Stimulated activated CD4-positive, alpha-beta T cell treated with anti-CD3 and anti-CD28 coated beads, Interleukin-12 subunit alpha, Interleukin-12 subunit beta, amount 100 ng/mL, for 24 hours (primary cell): ENCODE measurements around the gene OR1F1.

ENCODE experiments used
- DNase-seq, 2 experiments: peaks; one replicate each; pipeline ENCODE4 v3.0.0-alpha.2; 2020; ENCODE audit warnings: low read depth in 2 of 2

OR1F1 gene

DNA sequence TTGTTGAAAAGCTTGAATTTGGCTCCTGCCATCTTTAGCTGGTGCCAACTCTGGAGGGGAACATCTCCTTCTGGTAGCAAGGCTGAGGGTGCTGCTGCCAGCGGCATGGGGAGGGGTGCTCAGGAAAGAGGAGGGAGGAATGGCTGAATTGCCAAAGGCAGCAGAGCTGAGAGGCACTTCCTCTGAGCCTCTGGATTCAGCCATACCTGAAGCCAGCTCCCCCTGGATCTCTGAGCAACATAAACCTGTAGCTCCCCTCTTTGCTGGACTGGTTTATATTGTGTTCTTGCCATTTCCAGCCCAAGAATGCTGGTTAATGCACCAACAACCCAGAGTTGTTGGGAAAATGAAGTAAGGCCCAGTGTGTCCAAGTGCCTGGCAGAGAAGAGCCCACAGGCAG, 61.0 kb downstream of the OR1F1 start:
- DNase-seq: no peak

DNA sequence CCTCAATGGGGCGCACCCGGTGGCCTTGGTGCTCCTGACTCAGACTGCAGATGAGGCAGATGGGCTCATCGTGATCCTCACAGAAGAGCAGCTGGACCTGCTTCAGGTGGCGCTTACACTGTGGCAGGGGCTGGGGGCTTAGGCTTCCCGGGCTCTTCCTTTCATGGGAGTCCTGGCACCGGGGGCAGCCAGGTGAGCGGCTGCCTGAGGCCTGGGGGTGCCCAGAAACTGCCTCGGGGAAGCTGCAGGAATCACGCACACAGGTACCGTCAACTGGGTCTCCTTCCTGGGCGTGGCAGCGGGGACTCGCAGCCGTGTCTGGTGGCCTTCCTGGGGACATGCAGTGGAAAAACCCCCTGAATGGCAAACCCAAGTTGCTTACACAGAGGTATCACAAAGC, 61.4 kb downstream of the OR1F1 start:
- DNase-seq: no peak

DNA sequence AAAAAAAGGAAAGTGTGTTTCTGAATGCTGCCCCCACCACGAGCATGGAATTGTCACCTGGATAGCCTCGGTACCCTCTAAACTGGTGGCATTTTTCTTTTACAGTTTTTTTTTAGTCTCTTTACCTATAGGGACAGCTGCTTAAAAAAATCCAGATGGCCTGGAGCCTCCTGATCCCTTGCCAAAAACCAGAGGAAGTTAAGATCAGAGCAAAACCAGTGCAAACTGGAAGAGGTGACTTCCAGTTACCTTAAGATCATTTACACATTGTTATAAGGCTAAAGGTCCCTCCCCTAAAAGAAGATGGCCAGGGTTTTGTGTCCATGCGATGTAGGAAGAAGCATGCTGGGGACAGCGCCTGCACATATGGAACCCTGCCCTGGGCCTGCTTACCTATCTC, 65.0 kb downstream of the OR1F1 start:
- no peak for DNase-seq

DNA sequence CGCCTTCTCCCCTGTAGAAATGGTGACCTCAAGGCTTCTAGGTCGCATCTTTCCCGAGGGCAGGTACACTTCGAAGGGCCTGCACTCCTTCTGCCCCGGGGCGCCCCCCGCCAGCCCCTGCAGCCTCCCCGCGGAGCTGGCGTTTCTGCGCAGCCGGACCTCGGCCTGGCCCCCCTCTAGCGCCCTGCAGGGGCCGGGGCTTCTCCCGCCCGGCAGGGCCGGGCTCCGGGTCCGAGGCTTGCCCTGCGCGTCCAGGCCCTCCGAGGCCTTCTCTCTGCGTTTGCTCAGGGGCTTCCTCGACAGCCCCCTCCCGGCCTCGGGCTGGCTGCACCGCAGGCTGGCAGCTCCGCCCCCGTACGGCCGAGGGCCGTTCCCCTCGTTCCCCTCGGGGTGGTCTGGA, 66.3 kb downstream of the OR1F1 start:
- no peak for DNase-seq
